BLaER1 treated with 17β-estradiol and CSF1 and Interleukin-3, amounts not matched to agents 10 nM and 100 nM (cell line): ENCODE data around the gene HINFP.
"Not testable (repeated sequence)": the region's sequence is repeated elsewhere in the genome, so short reads cannot be mapped to it uniquely, and the experiment has no call there.

Experiments
- H3K27ac ChIP-seq, 11 experiments: shearing (Covaris generic); formaldehyde crosslinking; 2 replicates each; pipeline ENCODE4 v1.8.1; 2022
- H3K27me3 ChIP-seq, 11 experiments: shearing (Covaris generic); formaldehyde crosslinking; 2 replicates each; pipeline ENCODE4 v1.8.1; 2022
- H3K36me3 ChIP-seq, 11 experiments: shearing (Covaris generic); formaldehyde crosslinking; 2 replicates each; pipeline ENCODE4 v1.8.1; 2022
- H3K4me1 ChIP-seq, 10 experiments: shearing (Covaris generic); formaldehyde crosslinking; 2 replicates each; pipeline ENCODE4 v1.8.1; 2022
- H3K4me2 ChIP-seq, 11 experiments: shearing (Covaris generic); formaldehyde crosslinking; 2 replicates each; pipeline ENCODE4 v1.8.1; 2022
- H3K4me3 ChIP-seq, 10 experiments: shearing (Covaris generic); formaldehyde crosslinking; 2 replicates each; pipeline ENCODE4 v1.8.1; 2022
- H3K9ac ChIP-seq, 11 experiments: shearing (Covaris generic); formaldehyde crosslinking; 2 replicates each; pipeline ENCODE4 v1.8.1; 2022
- H3K9me3 ChIP-seq, 11 experiments: shearing (Covaris generic); formaldehyde crosslinking; replicated peaks in 1 of 11; 2 replicates each; pipeline ENCODE4 v1.8.1; 2022
- H4K20me1 ChIP-seq, 11 experiments: shearing (Covaris generic); formaldehyde crosslinking; 2 replicates each; pipeline ENCODE4 v1.8.1; 2022
- Cebpa-rat ChIP-seq, 11 experiments: shearing (Covaris generic); IDR thresholded peaks; 2 replicates each; pipeline ENCODE4 v1.8.1; 2022

Gene HINFP

GRCh38 chr11:119093942-119094815 is 27.2 kb upstream of the HINFP start:
- Histone ChIP-seq H3K36me3 (peaks cover 24 to 67% (median 59%) of the 10 kb centered on the region in 11 experiments), H3K9me3 (no peaks in the 10 kb centered on the region; a peak in 3 of 22 replicates), H3K4me3 (peak overlapping the region; percentile 71 to 98 (median 96)), H3K4me2 (peak overlapping the region; percentile 89 to 99 (median 98)), H3K27ac (peak overlapping the region; percentile 78 to 98 (median 95)), H4K20me1 (peaks cover 0 to 38% (median 34%) of the 10 kb centered on the region in 11 experiments; a peak in 20 of 22 replicates), H3K27me3 (no peaks in the 10 kb centered on the region), H3K4me1 (peaks cover 50 to 59% (median 55%) of the 10 kb centered on the region in 10 experiments), H3K9ac (peak overlapping the region; percentile 90 to 99 (median 97))
- TF ChIP-seq Cebpa-rat (IDR thresholded peaks at IDR 0.05) = no peak

GRCh38 chr11:119094816-119095065 is 26.6 kb upstream of the HINFP start:
- Histone ChIP-seq H3K4me3 (peak overlapping the region; percentile 71 to 98 (median 96)), H3K27ac (peak overlapping the region; percentile 78 to 98 (median 95)), H3K9ac (peak overlapping the region; percentile 90 to 99 (median 97)), H4K20me1 (peaks cover 0 to 38% (median 34%) of the 10 kb centered on the region in 11 experiments; a peak in 20 of 22 replicates), H3K27me3 (no peaks in the 10 kb centered on the region), H3K4me1 (peaks cover 49 to 59% (median 54%) of the 10 kb centered on the region in 10 experiments), H3K9me3 (no peaks in the 10 kb centered on the region; a peak in 3 of 22 replicates), H3K4me2 (peak overlapping the region; percentile 89 to 99 (median 98)), H3K36me3 (peaks cover 24 to 68% (median 58%) of the 10 kb centered on the region in 11 experiments)
- TF ChIP-seq Cebpa-rat (IDR thresholded peaks at IDR 0.05) = no peak

GRCh38 chr11:119095066-119095880 is 26.1 kb upstream of the HINFP start:
- peak overlapping the region; percentile 90 to 99 (median 97) for H3K9ac ChIP-seq
- H3K9me3 ChIP-seq = no peaks in the 10 kb centered on the region; a peak in 3 of 22 replicates
- peak overlapping the region; percentile 71 to 98 (median 96) for H3K4me3 ChIP-seq
- peaks cover 0 to 38% (median 34%) of the 10 kb centered on the region in 11 experiments; a peak in 20 of 22 replicates for H4K20me1 ChIP-seq
- H3K4me1 ChIP-seq = peaks cover 49 to 59% (median 54%) of the 10 kb centered on the region in 10 experiments
- H3K27ac ChIP-seq = peak overlapping the region in 10 of 11 experiments; percentile 86 to 98 (median 96); a peak in 20 of 22 replicates
- no peaks in the 10 kb centered on the region for H3K27me3 ChIP-seq
- TF ChIP-seq Cebpa-rat (IDR thresholded peaks at IDR 0.05) = no peak
- peaks cover 24 to 68% (median 58%) of the 10 kb centered on the region in 11 experiments for H3K36me3 ChIP-seq
- H3K4me2 ChIP-seq = peak overlapping the region; percentile 89 to 99 (median 98)

GRCh38 chr11:119099711-119100110 is 21.7 kb upstream of the HINFP start:
- peak overlapping the region in 9 of 11 experiments; percentile 35 to 95 (median 88); a peak in 13 of 22 replicates for H3K9ac ChIP-seq
- peaks cover 22 to 34% (median 26%) of the 10 kb centered on the region in 11 experiments for H3K36me3 ChIP-seq
- H3K4me2 ChIP-seq = peak overlapping the region; percentile 93 to 100 (median 99)
- peaks cover 0 to 5% (median 4%) of the 10 kb centered on the region in 11 experiments; a peak in 9 of 22 replicates for H4K20me1 ChIP-seq
- peaks cover 48 to 58% (median 53%) of the 10 kb centered on the region in 10 experiments for H3K4me1 ChIP-seq
- H3K9me3 ChIP-seq = no peaks in the 10 kb centered on the region
- no peak for TF ChIP-seq Cebpa-rat (IDR thresholded peaks at IDR 0.05)
- peak overlapping the region in 1 of 11 experiments; percentile 97; a peak in 1 of 22 replicates for H3K27ac ChIP-seq
- H3K4me3 ChIP-seq = peak overlapping the region in 5 of 10 experiments; percentile 70 to 92 (median 86); a peak in 6 of 20 replicates
- H3K27me3 ChIP-seq = no peaks in the 10 kb centered on the region

GRCh38 chr11:119100246-119100970 is 21.0 kb upstream of the HINFP start:
- Histone ChIP-seq H3K27me3 (no peaks in the 10 kb centered on the region), H3K9ac (peak overlapping the region; percentile 80 to 95 (median 88)), H3K9me3 (no peaks in the 10 kb centered on the region), H3K4me2 (peak overlapping the region; percentile 93 to 100 (median 99)), H3K4me3 (peak overlapping the region; percentile 70 to 96 (median 88)), H3K27ac (peak overlapping the region in 9 of 11 experiments; percentile 90 to 99 (median 98); a peak in 16 of 22 replicates), H3K36me3 (peaks cover 22 to 34% (median 26%) of the 10 kb centered on the region in 11 experiments), H3K4me1 (peaks cover 55 to 65% (median 60%) of the 10 kb centered on the region in 10 experiments), H4K20me1 (no peaks in the 10 kb centered on the region)
- TF ChIP-seq Cebpa-rat (IDR thresholded peaks at IDR 0.05) = no peak

GRCh38 chr11:119100994-119101758 is 20.2 kb upstream of the HINFP start:
- H3K9me3 ChIP-seq = no peaks in the 10 kb centered on the region
- no peaks in the 10 kb centered on the region for H4K20me1 ChIP-seq
- peak overlapping the region; percentile 70 to 96 (median 88) for H3K4me3 ChIP-seq
- peaks cover 22 to 30% (median 26%) of the 10 kb centered on the region in 11 experiments for H3K36me3 ChIP-seq
- peaks cover 57 to 67% (median 61%) of the 10 kb centered on the region in 10 experiments for H3K4me1 ChIP-seq
- H3K4me2 ChIP-seq = peak overlapping the region; percentile 93 to 100 (median 99)
- peak overlapping the region; percentile 88 to 99 (median 97) for H3K27ac ChIP-seq
- no peaks in the 10 kb centered on the region for H3K27me3 ChIP-seq
- TF ChIP-seq Cebpa-rat (IDR thresholded peaks at IDR 0.05) = no peak
- H3K9ac ChIP-seq = peak overlapping the region; percentile 80 to 95 (median 88)

GRCh38 chr11:119101759-119102423 is 19.5 kb upstream of the HINFP start, which contains the start of gene DPAGT1:
DPAGT1 (minus strand) TSS chr11:119101853; CDS start chr11:119101655, 198 bp downstream.
- no peaks in the 10 kb centered on the region for H4K20me1 ChIP-seq
- peaks cover 61 to 68% (median 63%) of the 10 kb centered on the region in 10 experiments for H3K4me1 ChIP-seq
- peak within 1 kb of the TSS; percentile 80 to 95 (median 88) for H3K9ac ChIP-seq
- H3K4me3 ChIP-seq = peak within 1 kb of the TSS; percentile 70 to 96 (median 88)
- H3K9me3 ChIP-seq = no peaks in the 10 kb centered on the region
- no peak for TF ChIP-seq Cebpa-rat (IDR thresholded peaks at IDR 0.05)
- peaks cover 15 to 23% (median 19%) of the 10 kb centered on the region in 11 experiments for H3K36me3 ChIP-seq
- peak within 1 kb of the TSS; percentile 93 to 100 (median 99) for H3K4me2 ChIP-seq
- H3K27ac ChIP-seq = peak within 1 kb of the TSS; percentile 88 to 99 (median 97)
- no peaks in the 10 kb centered on the region for H3K27me3 ChIP-seq

- peak overlapping the region; percentile 93 to 100 (median 99) for H3K4me2 ChIP-seq
- peak overlapping the region; percentile 80 to 95 (median 88); a peak in 20 of 22 replicates for H3K9ac ChIP-seq
- peaks cover 2 to 10% (median 5%) of the 10 kb centered on the region in 11 experiments for H3K36me3 ChIP-seq
- H3K9me3 ChIP-seq, H4K20me1 ChIP-seq, H3K27me3 ChIP-seq: not testable (repeated sequence)
- peak overlapping the region in 10 of 11 experiments; percentile 8 to 99 (median 97); a peak in 18 of 22 replicates for H3K27ac ChIP-seq
- H3K4me1 ChIP-seq = peaks cover 62 to 71% (median 68%) of the 10 kb centered on the region in 10 experiments
- H3K4me3 ChIP-seq = peak overlapping the region; percentile 70 to 96 (median 88); a peak in 17 of 20 replicates
These were observed 18.2 kb upstream of the HINFP start for GRCh38 chr11:119103161-119103664.
